ENCODE data around the gene CHD5.

CHD5 gene

GRCh38 chr1:6059866-6060265, 120.3 kb downstream of the CHD5 start:
- Histone ChIP-seq H3K9me3 (no peaks in the 10 kb centered on the region), H3K36me3 (peaks cover 72% of the 10 kb centered on the region), H3K27me3 (no peaks in the 10 kb centered on the region), H3K27ac (no peak overlapping the region), H3K4me1 (ENCODE audit: control insufficient read depth in 1 of 2, insufficient read depth in 1 of 2, low read depth in 1 of 2, low read length in 1 of 2) (peaks cover 0 to 13% of the 10 kb centered on the region in 2 experiments), H3K4me3 (ENCODE audit: low read depth in 1 of 2, low read length in 1 of 2) (no peak overlapping the region)
- TF ChIP-seq CTCF (IDR thresholded peaks at IDR 0.05) = no peak

- Histone ChIP-seq H3K4me1 (ENCODE audit: control insufficient read depth in 1 of 2, insufficient read depth in 1 of 2, low read depth in 1 of 2, low read length in 1 of 2) (peaks cover 0 to 6% of the 10 kb centered on the region in 2 experiments), H3K27ac (no peak overlapping the region), H3K4me3 (ENCODE audit: low read depth in 1 of 2, low read length in 1 of 2) (no peak overlapping the region), H3K36me3 (peaks cover 74% of the 10 kb centered on the region), H3K27me3 (no peaks in the 10 kb centered on the region), H3K9me3 (no peaks in the 10 kb centered on the region)
- TF ChIP-seq CTCF (IDR thresholded peaks at IDR 0.05) = no peak
Measured at GRCh38 chr1:6057170-6057845, 122.8 kb downstream of the CHD5 start.

GRCh38 chr1:6056572-6056948, 123.6 kb downstream of the CHD5 start:
- Histone ChIP-seq H3K4me1 (ENCODE audit: control insufficient read depth in 1 of 2, insufficient read depth in 1 of 2, low read depth in 1 of 2, low read length in 1 of 2) (peaks cover 0 to 6% of the 10 kb centered on the region in 2 experiments), H3K9me3 (no peaks in the 10 kb centered on the region), H3K27ac (peak overlapping the region; percentile 13), H3K36me3 (peaks cover 80% of the 10 kb centered on the region), H3K4me3 (ENCODE audit: low read depth in 1 of 2, low read length in 1 of 2) (no peak overlapping the region), H3K27me3 (no peaks in the 10 kb centered on the region)
- TF ChIP-seq CTCF (IDR thresholded peaks at IDR 0.05) = no peak

- Histone ChIP-seq H3K27me3 (no peaks in the 10 kb centered on the region), H3K27ac (no peak overlapping the region), H3K36me3 (peaks cover 80% of the 10 kb centered on the region), H3K4me1 (ENCODE audit: control insufficient read depth in 1 of 2, insufficient read depth in 1 of 2, low read depth in 1 of 2, low read length in 1 of 2) (peaks cover 0 to 6% of the 10 kb centered on the region in 2 experiments), H3K9me3 (no peaks in the 10 kb centered on the region), H3K4me3 (ENCODE audit: low read depth in 1 of 2, low read length in 1 of 2) (no peak overlapping the region)
- TF ChIP-seq CTCF (IDR thresholded peaks at IDR 0.05) = no peak
Measured at GRCh38 chr1:6054596-6054995, 125.5 kb downstream of the CHD5 start.

- Histone ChIP-seq H3K4me3 (ENCODE audit: low read depth in 1 of 2, low read length in 1 of 2) (no peak overlapping the region), H3K36me3 (peaks cover 81% of the 10 kb centered on the region), H3K27ac (no peak overlapping the region), H3K9me3 (no peaks in the 10 kb centered on the region), H3K27me3 (no peaks in the 10 kb centered on the region), H3K4me1 (ENCODE audit: control insufficient read depth in 1 of 2, insufficient read depth in 1 of 2, low read depth in 1 of 2, low read length in 1 of 2) (peaks cover 0 to under 1% of the 10 kb centered on the region in 2 experiments)
- no peak for TF ChIP-seq CTCF (IDR thresholded peaks at IDR 0.05)
Measured at GRCh38 chr1:6053206-6053546, 126.9 kb downstream of the CHD5 start.
